Upper lobe of right lung (tissue), 1 donor: ENCODE results near the gene C12orf75. TPM values are rescaled to one million over a fixed set of nuclear protein-coding genes. Genes with fewer than 3 reads are reported as not detected.

Source experiments
- ATAC-seq: fragments of 200-7000 bp; cut with Tn5 transposase; one replicate; pipeline ENCODE4 v1.9.1; 2020; ENCODE audit warnings: mild to moderate bottlenecking, moderate library complexity
- DNase-seq: peaks from one replicate; pipeline ENCODE4 v3.0.0-alpha.2; 2020
- H3K27ac ChIP-seq: fragments of 200-600 bp; one replicate; pipeline ENCODE4 v1.8.0; 2022
- H3K27me3 ChIP-seq: fragments of 200-600 bp; one replicate; pipeline ENCODE4 v1.8.0; 2022; ENCODE audit warnings: mild to moderate bottlenecking
- H3K36me3 ChIP-seq: fragments of 200-600 bp; one replicate; pipeline ENCODE4 v1.8.0; 2022
- H3K4me1 ChIP-seq: fragments of 200-600 bp; one replicate; pipeline ENCODE4 v1.8.0; 2022
- H3K4me3 ChIP-seq: fragments of 200-600 bp; one replicate; pipeline ENCODE4 v1.8.0; 2022; ENCODE audit warnings: mild to moderate bottlenecking
- H3K9me3 ChIP-seq: fragments of 200-600 bp; one replicate; pipeline ENCODE4 v1.8.0; 2022
- intact Hi-C: fragments of 100-400 bp; cut with DNase I; formaldehyde crosslinking; loops from one replicate; pipeline ENCODE4 v1.11.0; 2022
- total RNA-seq: library from RNA; stranded (reverse); fragmentation: NEBNext Ultra II Directional; extraction: Animal tissue kit (Norgen Biotek cat#: 25700); gene quantifications from one replicate; pipeline ENCODE4 v1.2.1, GENCODE V29; 2021
- TF ChIP-seq, protein P1 (sequence below): fragments of 200-600 bp; IDR thresholded peaks from one replicate; pipeline ENCODE4 v1.8.0; 2022; ENCODE audit warnings: antibody characterized with exemption
- donor health status: DM: no; HTN: yes; CAD: no; lungs with severe emphysema.

The C12orf75 gene
- total RNA-seq, 1 donor from 2014 or later: 5.9 TPM

DNA sequence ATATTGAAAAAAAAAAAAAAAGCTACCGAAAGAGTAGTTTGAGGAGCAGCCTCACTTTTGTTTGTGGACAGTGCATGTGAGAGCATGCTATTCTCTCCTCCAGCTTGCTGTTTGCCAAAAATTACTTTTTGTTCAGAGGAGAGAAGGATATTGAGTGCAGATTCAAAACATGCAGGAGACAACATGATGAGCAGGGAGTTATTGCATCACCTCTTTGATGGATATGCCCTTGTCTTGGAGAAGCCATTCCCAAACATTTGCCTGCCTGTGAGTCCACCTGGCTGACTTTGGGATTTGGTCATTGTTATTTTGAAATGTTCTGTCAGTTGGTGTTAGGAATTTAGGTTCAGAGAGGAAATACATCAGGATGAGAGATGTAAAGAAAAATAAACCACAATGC, 2.4 kb downstream of the C12orf75 start:
- Histone ChIP-seq H3K9me3 (no peaks in the 10 kb centered on the region), H3K27ac (no peak overlapping the region), H3K36me3 (no peaks in the 10 kb centered on the region), H3K27me3 (no peaks in the 10 kb centered on the region), H3K4me3 (no peak overlapping the region), H3K4me1 (peaks cover 4% of the 10 kb centered on the region)
- no peak for DNase-seq
- no peak for ATAC-seq
- TF ChIP-seq, protein P1, sequence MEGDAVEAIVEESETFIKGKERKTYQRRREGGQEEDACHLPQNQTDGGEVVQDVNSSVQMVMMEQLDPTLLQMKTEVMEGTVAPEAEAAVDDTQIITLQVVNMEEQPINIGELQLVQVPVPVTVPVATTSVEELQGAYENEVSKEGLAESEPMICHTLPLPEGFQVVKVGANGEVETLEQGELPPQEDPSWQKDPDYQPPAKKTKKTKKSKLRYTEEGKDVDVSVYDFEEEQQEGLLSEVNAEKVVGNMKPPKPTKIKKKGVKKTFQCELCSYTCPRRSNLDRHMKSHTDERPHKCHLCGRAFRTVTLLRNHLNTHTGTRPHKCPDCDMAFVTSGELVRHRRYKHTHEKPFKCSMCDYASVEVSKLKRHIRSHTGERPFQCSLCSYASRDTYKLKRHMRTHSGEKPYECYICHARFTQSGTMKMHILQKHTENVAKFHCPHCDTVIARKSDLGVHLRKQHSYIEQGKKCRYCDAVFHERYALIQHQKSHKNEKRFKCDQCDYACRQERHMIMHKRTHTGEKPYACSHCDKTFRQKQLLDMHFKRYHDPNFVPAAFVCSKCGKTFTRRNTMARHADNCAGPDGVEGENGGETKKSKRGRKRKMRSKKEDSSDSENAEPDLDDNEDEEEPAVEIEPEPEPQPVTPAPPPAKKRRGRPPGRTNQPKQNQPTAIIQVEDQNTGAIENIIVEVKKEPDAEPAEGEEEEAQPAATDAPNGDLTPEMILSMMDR: no peak
- intact Hi-C loops: no loop called here

DNA sequence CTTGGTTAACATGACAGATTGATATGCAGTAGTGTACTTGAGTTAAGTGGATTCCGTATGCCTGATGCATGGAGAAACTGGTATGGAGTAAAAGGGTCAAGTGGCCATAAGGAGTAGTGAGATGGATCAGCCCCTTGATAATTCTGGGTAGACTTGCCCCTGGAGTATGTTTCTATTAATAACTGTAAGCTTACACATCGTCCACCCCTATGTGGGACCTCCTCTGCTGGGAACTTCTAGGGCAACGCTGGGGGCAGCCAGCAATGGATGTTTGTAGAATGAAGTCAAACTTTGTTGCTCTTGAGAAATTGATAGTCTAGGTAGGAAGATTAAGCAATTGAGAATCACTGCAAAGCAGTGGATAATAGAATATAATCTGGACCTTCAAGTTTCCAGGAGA, 3.5 kb downstream of the C12orf75 start:
- no peaks in the 10 kb centered on the region for H3K9me3 ChIP-seq
- DNase-seq: no peak
- intact Hi-C loops: no loop called here
- no peak overlapping the region for H3K27ac ChIP-seq
- H3K36me3 ChIP-seq: no peaks in the 10 kb centered on the region
- H3K4me3 ChIP-seq: no peak overlapping the region
- ATAC-seq: no peak
- H3K4me1 ChIP-seq: peaks cover 4% of the 10 kb centered on the region
- TF ChIP-seq, protein P1: no peak
- no peaks in the 10 kb centered on the region for H3K27me3 ChIP-seq

DNA sequence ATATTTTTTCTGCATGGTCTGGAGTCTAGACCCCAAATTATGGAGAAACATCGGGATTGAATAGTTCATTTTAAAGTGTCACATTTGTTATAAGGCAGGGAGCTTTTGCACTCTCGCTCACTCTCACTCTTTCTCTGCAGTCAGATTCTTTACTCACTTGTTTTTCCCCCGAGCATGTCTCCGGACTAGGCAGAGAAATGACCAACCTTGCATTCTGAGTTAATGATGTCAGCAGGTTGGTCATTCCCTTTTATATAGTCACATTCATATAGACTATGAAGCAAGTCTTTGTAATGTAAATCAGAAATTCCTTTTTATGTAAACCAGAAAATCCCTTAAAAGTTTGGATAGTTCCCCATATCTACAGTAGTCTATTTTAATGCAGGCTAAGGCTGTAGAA, 4.1 kb downstream of the C12orf75 start:
- no peaks in the 10 kb centered on the region for H3K9me3 ChIP-seq
- TF ChIP-seq, protein P1: no peak
- no peaks in the 10 kb centered on the region for H3K36me3 ChIP-seq
- ATAC-seq (no peak), DNase-seq (no peak)
- no peak overlapping the region for H3K4me3 ChIP-seq
- no peaks in the 10 kb centered on the region for H3K27me3 ChIP-seq
- peaks cover 4% of the 10 kb centered on the region for H3K4me1 ChIP-seq
- intact Hi-C loops: no loop called here
- no peak overlapping the region for H3K27ac ChIP-seq

DNA sequence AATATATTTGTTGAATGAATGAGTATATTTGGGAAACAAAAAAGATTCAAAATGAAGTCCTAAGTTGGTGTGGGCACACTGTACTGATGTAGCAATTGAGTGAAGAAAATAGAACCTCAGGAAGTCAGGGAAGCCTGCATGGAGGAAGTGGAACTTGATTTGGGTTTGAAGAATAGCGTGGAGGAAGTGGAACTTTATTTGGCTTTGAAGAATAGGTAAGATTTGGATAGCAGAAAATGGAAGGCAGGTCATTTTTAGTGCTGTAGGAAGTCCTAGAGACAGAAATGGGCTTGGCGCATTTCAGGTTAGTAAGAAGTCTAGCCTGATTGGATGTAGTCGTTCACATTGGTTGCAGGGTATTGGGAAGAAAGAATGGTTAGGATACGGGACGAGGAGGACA, 5.4 kb downstream of the C12orf75 start:
- intact Hi-C loops: no loop called here
- Histone ChIP-seq H3K27ac (no peak overlapping the region), H3K4me1 (no peaks in the 10 kb centered on the region), H3K36me3 (no peaks in the 10 kb centered on the region), H3K9me3 (no peaks in the 10 kb centered on the region), H3K4me3 (no peak overlapping the region), H3K27me3 (no peaks in the 10 kb centered on the region)
- DNase-seq: no peak
- ATAC-seq: no peak
- TF ChIP-seq, protein P1: no peak

DNA sequence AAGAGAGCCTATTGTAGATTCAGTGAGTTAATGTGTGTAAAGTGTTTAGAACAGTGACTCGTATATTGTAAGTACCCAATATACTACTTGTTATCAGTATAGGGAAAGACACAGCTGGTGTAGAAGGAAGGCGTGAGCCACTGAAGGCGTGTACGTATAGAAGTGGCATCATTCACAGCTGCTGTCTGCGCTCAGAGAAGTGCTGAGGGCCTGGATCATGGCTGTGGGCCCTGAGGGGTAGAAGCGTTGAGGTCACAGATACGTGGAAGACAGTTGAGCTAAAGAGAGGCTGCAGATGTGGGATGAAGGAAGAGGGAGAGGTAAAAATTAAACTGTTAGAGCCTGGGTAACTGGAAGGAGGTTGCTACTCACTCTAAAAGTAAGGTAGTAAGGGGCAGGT, 5.9 kb downstream of the C12orf75 start:
- no peak overlapping the region for H3K27ac ChIP-seq
- TF ChIP-seq, protein P1: no peak
- DNase-seq (no peak), ATAC-seq (no peak)
- H3K4me3 ChIP-seq: no peak overlapping the region
- intact Hi-C loops: no loop called here
- no peaks in the 10 kb centered on the region for H3K9me3 ChIP-seq
- H3K36me3 ChIP-seq: no peaks in the 10 kb centered on the region
- no peaks in the 10 kb centered on the region for H3K4me1 ChIP-seq
- no peaks in the 10 kb centered on the region for H3K27me3 ChIP-seq

DNA sequence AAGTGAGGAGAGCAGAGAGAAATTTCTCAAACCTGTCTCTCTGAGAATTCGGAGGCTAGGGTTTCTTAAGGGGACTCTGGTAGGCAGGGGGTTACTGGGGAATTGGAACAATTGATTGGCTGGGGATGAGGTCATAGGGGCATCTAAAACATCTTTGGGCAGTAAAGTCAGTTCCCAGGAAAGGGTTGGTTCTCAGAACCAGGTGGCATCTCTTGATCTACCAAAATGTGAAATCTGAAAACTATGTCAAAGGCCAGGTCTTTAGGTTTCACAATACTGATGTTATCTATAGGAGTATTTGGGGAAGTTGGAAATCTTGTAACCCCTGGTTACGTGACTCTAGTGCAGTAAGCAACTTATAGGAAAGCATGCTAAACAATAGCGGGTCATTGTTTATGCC, 6.9 kb downstream of the C12orf75 start:
- DNase-seq (no peak), ATAC-seq (no peak)
- no peak overlapping the region for H3K4me3 ChIP-seq
- no peaks in the 10 kb centered on the region for H3K4me1 ChIP-seq
- intact Hi-C loops: no loop called here
- no peaks in the 10 kb centered on the region for H3K27me3 ChIP-seq
- H3K27ac ChIP-seq: no peak overlapping the region
- no peaks in the 10 kb centered on the region for H3K9me3 ChIP-seq
- TF ChIP-seq, protein P1: no peak
- no peaks in the 10 kb centered on the region for H3K36me3 ChIP-seq
